H1 (cell line): ENCODE results near the gene TEAD2. TPM values are rescaled to one million over a fixed set of nuclear protein-coding genes. Genes with fewer than 3 reads are reported as not detected.

Experiments used
- CTCF ChIA-PET: fragments of 300-600 bp; sonication (Branson Sonifier 250); formaldehyde crosslinking; loops from one replicate; lab custom pipeline; 2021; ENCODE audit not compliant: partially characterized antibody; lab: Charles Lee
- POLR2A ChIA-PET: fragments of 300-600 bp; sonication (Branson Sonifier 250); formaldehyde crosslinking; loops from one replicate; lab custom pipeline; 2021; ENCODE audit warnings: inconsistent platforms; ENCODE audit not compliant: partially characterized antibody; lab: Charles Lee
- DNase-seq, 2 experiments: peaks; one replicate each; pipeline versions ENCODE4 v3.0.0 to v3.0.0-alpha.2; 2010 to 2022; ENCODE audit warnings: low spot score in 2 of 2, low read depth in 1 of 2, mixed read lengths in 1 of 2
- FAIRE-seq: peaks from 2 replicates; lab custom pipeline; 2011; peaks lifted over from hg19 to GRCh38; lab: Jason Lieb, UNC
- H2AFZ ChIP-seq: 2 replicates; pipeline ENCODE4 v1.8.1; 2012; ENCODE audit warnings: low read length, inconsistent platforms
- H2AK5ac ChIP-seq: 2 replicates; pipeline ENCODE4 v1.6.1; 2013; ENCODE audit warnings: low read depth, low read length
- H2BK120ac ChIP-seq: replicated peaks from 2 replicates; pipeline ENCODE3; 2013; ENCODE audit warnings: low read depth, low read length, inconsistent platforms
- H2BK12ac ChIP-seq: 2 replicates; pipeline ENCODE4 v1.6.1; 2013; ENCODE audit warnings: low read depth, low read length
- H2BK15ac ChIP-seq: 2 replicates; pipeline ENCODE4 v1.6.1; 2013; ENCODE audit warnings: low read length
- H2BK20ac ChIP-seq: 2 replicates; pipeline ENCODE4 v1.6.1; 2013; ENCODE audit warnings: low read length
- H2BK5ac ChIP-seq: 2 replicates; pipeline ENCODE4 v1.6.1; 2013; ENCODE audit warnings: low read depth, low read length
- H3K14ac ChIP-seq: 2 replicates; pipeline ENCODE4 v1.6.1; 2013; ENCODE audit warnings: inconsistent platforms; ENCODE audit not compliant: insufficient read length
- H3K18ac ChIP-seq: 2 replicates; pipeline ENCODE4 v1.6.1; 2013; ENCODE audit warnings: low read length; ENCODE audit errors: extremely low read depth
- H3K23ac ChIP-seq: 2 replicates; pipeline ENCODE4 v1.6.1; 2013; ENCODE audit warnings: inconsistent platforms; ENCODE audit not compliant: insufficient read length
- H3K23me2 ChIP-seq: 2 replicates; pipeline ENCODE4 v1.6.1; 2013; ENCODE audit warnings: low read depth, low read length
- H3K27ac ChIP-seq: 2 replicates; pipeline ENCODE4 v1.6.1; 2011; ENCODE audit warnings: low read depth, low read length, inconsistent platforms
- H3K27me3 ChIP-seq, 4 experiments: replicated peaks in 1 of 4; 1 replicate in 1 of 4; 2 replicates in 3 of 4; pipeline versions ENCODE4 v1.6.1 to v1.8.1; 2011 to 2013; ENCODE audit warnings: low read length in 3 of 4, mild to moderate bottlenecking in 3 of 4, inconsistent platforms in 2 of 4, mixed read lengths in 2 of 4, moderate library complexity in 1 of 4; ENCODE audit not compliant: control insufficient read depth in 3 of 4, insufficient read depth in 3 of 4; ENCODE audit errors: extremely low read depth in 1 of 4
- H3K36me3 ChIP-seq, 4 experiments: 2 replicates each; pipeline versions ENCODE4 v1.6.1 to v1.8.1; 2011 to 2013; ENCODE audit warnings: mild to moderate bottlenecking in 4 of 4, low read length in 3 of 4, moderate library complexity in 2 of 4, control low read depth in 1 of 4, inconsistent platforms in 1 of 4; ENCODE audit not compliant: insufficient read depth in 4 of 4, control insufficient read depth in 2 of 4
- H3K4ac ChIP-seq: replicated peaks from 2 replicates; pipeline ENCODE3; 2013; ENCODE audit warnings: low read length, low read depth, mixed read lengths, inconsistent platforms; ENCODE audit not compliant: insufficient read length
- H3K4me1 ChIP-seq, 4 experiments: replicated peaks in 1 of 4; 1 replicate in 1 of 4; 2 replicates in 3 of 4; pipeline versions ENCODE4 v1.6.1 to v1.8.1; 2011 to 2013; ENCODE audit warnings: low read length in 3 of 4, inconsistent platforms in 2 of 4, mixed read lengths in 1 of 4; ENCODE audit not compliant: insufficient read depth in 4 of 4, control insufficient read depth in 3 of 4
- H3K4me2 ChIP-seq, 2 experiments: 2 replicates each; pipeline versions ENCODE4 v1.6.1 to v1.8.1; 2011 to 2013; ENCODE audit warnings: low read depth in 2 of 2, low read length in 2 of 2, control low read depth in 1 of 2, inconsistent platforms in 1 of 2, mild to moderate bottlenecking in 1 of 2; ENCODE audit not compliant: insufficient read depth in 1 of 2
- H3K4me3 ChIP-seq, 4 experiments: fragments of 200-600, 300-600 bp in 1 of 4; sonication (generic), shearing (Covaris generic), sonication (Bioruptor Twin) in 1 of 4; 2 replicates each; pipeline versions ENCODE4 v1.5.1 to v1.8.1; 2011 to 2016; ENCODE audit warnings: low read length in 4 of 4, low read depth in 3 of 4, control low read depth in 2 of 4, inconsistent platforms in 2 of 4, mild to moderate bottlenecking in 2 of 4, mixed read lengths in 1 of 4, moderate library complexity in 1 of 4; ENCODE audit not compliant: insufficient read depth in 2 of 4; ENCODE audit errors: extremely low read depth in 1 of 4
- H3K56ac ChIP-seq: replicated peaks from 2 replicates; pipeline ENCODE3; 2013; ENCODE audit warnings: low read depth, mild to moderate bottlenecking, mixed read lengths, low read length, inconsistent platforms; ENCODE audit not compliant: insufficient read length
- H3K79me1 ChIP-seq: 2 replicates; pipeline ENCODE4 v1.6.1; 2013; ENCODE audit warnings: low read depth, low read length, control low read depth
- H3K79me2 ChIP-seq, 2 experiments: 2 replicates each; pipeline versions ENCODE4 v1.6.1 to v1.8.1; 2012 to 2013; ENCODE audit warnings: low read length in 2 of 2, mild to moderate bottlenecking in 2 of 2, inconsistent platforms in 1 of 2; ENCODE audit not compliant: insufficient read depth in 2 of 2, control insufficient read depth in 1 of 2
- H3K9ac ChIP-seq, 4 experiments: replicated peaks in 1 of 4; 1 replicate in 1 of 4; 2 replicates in 3 of 4; pipeline versions ENCODE4 v1.6.1 to v1.8.1; 2011 to 2013; ENCODE audit warnings: low read depth in 3 of 4, low read length in 3 of 4, control low read depth in 2 of 4, mild to moderate bottlenecking in 2 of 4, moderate library complexity in 2 of 4, inconsistent platforms in 1 of 4; ENCODE audit errors: extremely low read depth in 1 of 4
- H3K9me3 ChIP-seq, 2 experiments: 2 replicates each; pipeline versions ENCODE4 v1.6.1 to v1.8.1; 2012 to 2013; ENCODE audit warnings: mild to moderate bottlenecking in 2 of 2, moderate library complexity in 2 of 2, control low read depth in 1 of 2, inconsistent platforms in 1 of 2, low read depth in 1 of 2, low read length in 1 of 2, mixed read lengths in 1 of 2; ENCODE audit not compliant: insufficient read depth in 2 of 2
- H4K20me1 ChIP-seq, 2 experiments: replicated peaks in 1 of 2; 2 replicates each; pipeline versions ENCODE3 to v1.8.1; 2011 to 2013; ENCODE audit warnings: inconsistent platforms in 2 of 2, low read length in 2 of 2, mild to moderate bottlenecking in 1 of 2; ENCODE audit not compliant: insufficient read depth in 2 of 2, control insufficient read depth in 1 of 2
- H4K5ac ChIP-seq: 2 replicates; pipeline ENCODE4 v1.6.1; 2013; ENCODE audit warnings: low read length, low read depth, mixed read lengths, inconsistent platforms; ENCODE audit not compliant: insufficient read length
- H4K8ac ChIP-seq: 2 replicates; pipeline ENCODE4 v1.8.0; 2013; ENCODE audit warnings: mild to moderate bottlenecking, moderate library complexity, low read length, inconsistent platforms; ENCODE audit not compliant: insufficient read depth; ENCODE audit errors: extremely low read depth
- H4K91ac ChIP-seq: replicated peaks from 2 replicates; pipeline ENCODE3; 2013; ENCODE audit warnings: low read length, mixed read lengths, inconsistent platforms; ENCODE audit not compliant: insufficient read length
- ASH2L ChIP-seq: fragments of 200-600, 300-600 bp; sonication (generic); IDR thresholded peaks from one replicate; pipeline ENCODE4 v1.7.1; 2017; ENCODE audit warnings: low read length
- CHD2 ChIP-seq: IDR thresholded peaks from 2 replicates; pipeline ENCODE4 v1.6.1; 2012; ENCODE audit warnings: low read length, improper control_type of control experiment
- EZH2 ChIP-seq: fragments of 200-600 bp; sonication (generic); IDR thresholded peaks from 2 replicates; pipeline ENCODE4 v1.7.1; 2012; ENCODE audit warnings: low read depth, mild to moderate bottlenecking, moderate library complexity, low read length, inconsistent platforms; ENCODE audit not compliant: severe bottlenecking
- HDAC2 ChIP-seq, 2 experiments: fragments of 300-600 bp in 1 of 2; sonication (generic) in 1 of 2; IDR thresholded peaks; 2 replicates each; pipeline ENCODE4 v1.6.1; 2011 to 2012; ENCODE audit warnings: low read depth in 2 of 2, low read length in 2 of 2, mild to moderate bottlenecking in 2 of 2, moderate library complexity in 2 of 2, borderline replicate concordance in 1 of 2, inconsistent platforms in 1 of 2
- JUND ChIP-seq: IDR thresholded peaks from 2 replicates; pipeline ENCODE4 v1.6.1; 2011; ENCODE audit warnings: mild to moderate bottlenecking, improper control_type of control experiment, low read length
- NANOG ChIP-seq: IDR thresholded peaks from 2 replicates; pipeline ENCODE4 v1.6.1; 2011; ENCODE audit warnings: low read length, low read depth, mild to moderate bottlenecking, inconsistent platforms; ENCODE audit not compliant: insufficient read depth, poor library complexity, severe bottlenecking
- POU5F1 ChIP-seq: IDR thresholded peaks from 2 replicates; pipeline ENCODE4 v1.6.1; 2011; ENCODE audit warnings: low read depth, mild to moderate bottlenecking, low read length, moderate library complexity
- SIN3A ChIP-seq, 2 experiments: IDR thresholded peaks in 1 of 2; conservative IDR thresholded peaks in 1 of 2; 2 replicates each; pipeline ENCODE4 v1.6.1; 2011 to 2012; ENCODE audit warnings: low read length in 2 of 2, improper control_type of control experiment in 1 of 2, low read depth in 1 of 2, mild to moderate bottlenecking in 1 of 2
- SIX5 ChIP-seq: IDR thresholded peaks from 2 replicates; pipeline ENCODE4 v1.6.1; 2011; ENCODE audit warnings: mild to moderate bottlenecking, low read depth, low read length
- SP2 ChIP-seq: IDR thresholded peaks from 2 replicates; pipeline ENCODE4 v1.6.1; 2012; ENCODE audit warnings: mild to moderate bottlenecking, low read length, inconsistent platforms
- SRF ChIP-seq: IDR thresholded peaks from 2 replicates; pipeline ENCODE4 v1.6.1; 2011; ENCODE audit warnings: mild to moderate bottlenecking, low read depth, low read length, moderate library complexity
- TAF7 ChIP-seq: optimal IDR thresholded peaks from 2 replicates; pipeline ENCODE3; 2011; ENCODE audit warnings: low read depth, mild to moderate bottlenecking, inconsistent platforms, low read length, moderate library complexity, borderline replicate concordance
- WGBS, 2 experiments: shearing (Covaris generic) in 1 of 2; methylation state at CpG; one replicate each; pipeline versions ENCODE4 v1.1.6 to v1.1.7; 2013 to 2015; ENCODE audit warnings: low lambda C conversion rate in 2 of 2, mixed read lengths in 2 of 2, inconsistent platforms in 1 of 2, low coverage in 1 of 2, missing lambda C conversion rate in 1 of 2; ENCODE audit not compliant: insufficient replicate concordance in 2 of 2, insufficient coverage in 1 of 2, insufficient read length in 1 of 2; ENCODE audit errors: extremely low coverage in 1 of 2, missing lambda C conversion rate in 1 of 2; 5-methylcytosine and 5-hydroxymethylcytosine counted together
- polyA plus RNA-seq, 7 experiments: library from polyadenylated mRNA; depleted of rRNA in 3 of 7; stranded (reverse) in 5 of 7; unstranded in 2 of 7; fragments of >200 nt in 5 of 7; fragments of 200-250 nt in 2 of 7; gene quantifications; 1 replicate in 5 of 7; 2 replicates in 1 of 7; 4 replicates in 1 of 7; pipeline versions ENCODE4 v1.2.1 to v1.2.3, GENCODE V29; 2011 to 2013; ENCODE audit warnings: missing spikeins in 2 of 7, mixed read lengths in 2 of 7
- total RNA-seq: library from RNA; stranded (reverse); fragmentation: NEBNext Ultra II Directional; extraction: Animal tissue kit (Norgen Biotek cat#: 25700); gene quantifications from 2 replicates; pipeline ENCODE4 v1.2.1, GENCODE V29; 2021
- TF ChIP-seq, protein P1 (sequence below): IDR thresholded peaks from 2 replicates; pipeline ENCODE4 v1.6.1; 2012; ENCODE audit warnings: inconsistent platforms

Gene TEAD2
- total and polyA plus RNA-seq, 2 of the 8 experiments (the other 6 are each of a cell fraction or from before 2014, with no cell fraction given): 87.6 to 146 TPM

DNA sequence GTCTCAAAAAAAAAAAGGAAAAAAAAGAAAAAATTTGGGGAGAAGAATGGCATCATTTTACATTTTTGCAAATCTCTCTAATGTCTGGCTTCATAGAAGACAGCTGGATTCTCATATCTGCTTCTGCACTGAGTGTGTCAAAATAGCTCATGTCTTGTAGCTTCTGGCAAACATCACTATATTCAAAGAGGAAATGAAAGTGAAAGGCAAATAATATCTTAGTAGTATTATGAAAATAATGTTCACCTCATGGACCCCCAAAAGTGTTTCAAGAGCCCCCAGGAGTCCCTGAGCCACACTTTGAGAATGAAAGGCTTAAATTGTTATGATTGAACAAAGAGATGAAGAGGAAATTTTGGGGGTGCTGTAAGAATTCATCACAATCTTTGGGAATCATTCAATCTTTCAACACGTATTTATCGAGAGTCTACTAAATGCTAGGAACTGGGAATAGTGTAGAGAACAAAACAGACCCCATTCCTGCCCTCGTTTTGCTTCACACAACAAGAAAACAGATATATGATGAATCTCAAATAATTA lies 36.0 kb downstream of the TEAD2 start:
- Histone ChIP-seq H3K23me2 (no peaks in the 10 kb centered on the region), H3K79me2 (no peaks in the 10 kb centered on the region), H3K9ac (no peak overlapping the region), H3K79me1 (no peaks in the 10 kb centered on the region), H3K4ac (no peak overlapping the region), H3K36me3 (0 out of 8 replicates have a peak, but pooled peaks cover 0 to 5% (median 0%) of the 10 kb centered on the region in 4 experiments), H3K9me3 (peaks cover 0 to 3% of the 10 kb centered on the region in 2 experiments; a peak in 2 of 4 replicates), H2AFZ (no peak overlapping the region), H3K18ac (no peak overlapping the region), H3K14ac (no peak overlapping the region), H2AK5ac (no peak overlapping the region), H3K27ac (no peak overlapping the region), H3K56ac (no peak overlapping the region), H2BK5ac (no peak overlapping the region), H3K4me3 (no peak overlapping the region), H3K4me2 (no peak overlapping the region), H2BK15ac (no peak overlapping the region), H2BK12ac (no peak overlapping the region), H4K20me1 (no peaks in the 10 kb centered on the region), H4K91ac (no peak overlapping the region), H4K8ac (no peak overlapping the region), H4K5ac (no peak overlapping the region), H2BK20ac (no peak overlapping the region), H3K4me1 (no peaks in the 10 kb centered on the region), H2BK120ac (no peak overlapping the region), H3K23ac (no peak overlapping the region), H3K27me3 (no peaks in the 10 kb centered on the region; a peak in 1 of 7 replicates)
- ChIA-PET POLR2A (interaction anchor here (0.8 to 1.4 kb wide), 2 partner anchors 13 to 17 kb away, joined by 3 read pairs; no protein-coding TSS in a partner anchor), CTCF (interaction anchor here (0.6 to 3.1 kb wide), 5 partner anchors 11 to 99 kb away, joined by 3 to 11 read pairs (median 3); no protein-coding TSS in a partner anchor)
- WGBS, 2 experiments: 96% methylated on average over 3 of the region's 3 CpGs; no CpG with 5 or more reads in 1 of the 2 experiments
- DNase-seq (no peak), FAIRE-seq (no peak)
- no peak for TF ChIP-seq CHD2
- no peak for TF ChIP-seq HDAC2 (IDR thresholded peaks at IDR 0.05; ENCODE audit: borderline replicate concordance in 1 of 2, low read depth in 2 of 2, low read length in 2 of 2)
- TF ChIP-seq SRF: no peak
- no peak for TF ChIP-seq EZH2
- no peak for TF ChIP-seq SIN3A (conservative IDR thresholded peaks at IDR 0.05 in 1 of 2, IDR thresholded peaks at IDR 0.05 in 1 of 2; ENCODE audit: low read depth in 1 of 2, low read length in 2 of 2)
- no peak for TF ChIP-seq POU5F1
- no peak for TF ChIP-seq TAF7
- no peak for TF ChIP-seq JUND
- TF ChIP-seq, protein P1, sequence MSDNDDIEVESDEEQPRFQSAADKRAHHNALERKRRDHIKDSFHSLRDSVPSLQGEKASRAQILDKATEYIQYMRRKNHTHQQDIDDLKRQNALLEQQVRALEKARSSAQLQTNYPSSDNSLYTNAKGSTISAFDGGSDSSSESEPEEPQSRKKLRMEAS: no peak
- no peak for TF ChIP-seq SIX5
- no peak for TF ChIP-seq NANOG
- TF ChIP-seq ASH2L: no peak
- no peak for TF ChIP-seq SP2
